Peyer's patch (tissue), 4 donors: ENCODE results near the gene TMEM63A.

Experiments used
- POLR2A ChIP-seq, 2 donors: fragments of 450-650 bp; IDR thresholded peaks; one replicate each; pipeline ENCODE4 v1.5.1; 2017; ENCODE audit warnings: antibody characterized with exemption in 2 of 2, mild to moderate bottlenecking in 2 of 2, moderate library complexity in 2 of 2
- TF ChIP-seq, protein P1 (sequence below), 6 experiments: fragments of 450-650 bp in 4 of 6; fragments of 200-600 bp in 2 of 6; sonication (generic) in 1 of 6; IDR thresholded peaks; one replicate each; pipeline ENCODE4 v1.5.1; 2017 to 2019; ENCODE audit warnings: antibody characterized with exemption in 6 of 6, mild to moderate bottlenecking in 3 of 6, moderate library complexity in 1 of 6

DNA sequence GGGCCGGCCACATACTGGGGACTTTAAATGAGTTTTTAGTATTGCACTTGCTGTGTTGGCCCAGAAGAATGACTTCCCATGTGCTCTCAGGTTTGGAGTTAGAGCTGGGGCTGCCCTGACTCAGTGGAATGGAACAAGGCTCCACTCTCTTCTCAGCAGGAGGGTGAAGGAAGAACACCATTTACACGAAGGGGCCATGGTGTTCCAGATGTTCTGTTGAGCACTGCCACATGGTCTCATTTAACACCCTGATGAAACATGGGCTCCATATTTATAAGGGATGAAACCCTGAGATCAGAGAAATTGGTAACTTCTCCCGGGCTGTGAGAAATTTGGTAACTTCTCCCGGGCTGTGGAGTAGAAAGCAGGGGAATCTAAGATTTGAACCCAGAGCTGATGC lies 36.1 kb upstream of the TMEM63A start:
- TF ChIP-seq, protein P1, sequence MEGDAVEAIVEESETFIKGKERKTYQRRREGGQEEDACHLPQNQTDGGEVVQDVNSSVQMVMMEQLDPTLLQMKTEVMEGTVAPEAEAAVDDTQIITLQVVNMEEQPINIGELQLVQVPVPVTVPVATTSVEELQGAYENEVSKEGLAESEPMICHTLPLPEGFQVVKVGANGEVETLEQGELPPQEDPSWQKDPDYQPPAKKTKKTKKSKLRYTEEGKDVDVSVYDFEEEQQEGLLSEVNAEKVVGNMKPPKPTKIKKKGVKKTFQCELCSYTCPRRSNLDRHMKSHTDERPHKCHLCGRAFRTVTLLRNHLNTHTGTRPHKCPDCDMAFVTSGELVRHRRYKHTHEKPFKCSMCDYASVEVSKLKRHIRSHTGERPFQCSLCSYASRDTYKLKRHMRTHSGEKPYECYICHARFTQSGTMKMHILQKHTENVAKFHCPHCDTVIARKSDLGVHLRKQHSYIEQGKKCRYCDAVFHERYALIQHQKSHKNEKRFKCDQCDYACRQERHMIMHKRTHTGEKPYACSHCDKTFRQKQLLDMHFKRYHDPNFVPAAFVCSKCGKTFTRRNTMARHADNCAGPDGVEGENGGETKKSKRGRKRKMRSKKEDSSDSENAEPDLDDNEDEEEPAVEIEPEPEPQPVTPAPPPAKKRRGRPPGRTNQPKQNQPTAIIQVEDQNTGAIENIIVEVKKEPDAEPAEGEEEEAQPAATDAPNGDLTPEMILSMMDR (IDR thresholded peaks at IDR 0.05): no peak
- TF ChIP-seq POLR2A (IDR thresholded peaks at IDR 0.05): no peak
